ENCODE measurements around the gene TLL1. TPM values are rescaled to one million over a fixed set of nuclear protein-coding genes. Genes with fewer than 3 reads are reported as not detected.

TLL1 gene
- total and polyA plus RNA-seq, 2 donors (not counting 3 experiments of a cell fraction or from before 2014, with no cell fraction given) = 0.41 to 1.4 TPM

DNA sequence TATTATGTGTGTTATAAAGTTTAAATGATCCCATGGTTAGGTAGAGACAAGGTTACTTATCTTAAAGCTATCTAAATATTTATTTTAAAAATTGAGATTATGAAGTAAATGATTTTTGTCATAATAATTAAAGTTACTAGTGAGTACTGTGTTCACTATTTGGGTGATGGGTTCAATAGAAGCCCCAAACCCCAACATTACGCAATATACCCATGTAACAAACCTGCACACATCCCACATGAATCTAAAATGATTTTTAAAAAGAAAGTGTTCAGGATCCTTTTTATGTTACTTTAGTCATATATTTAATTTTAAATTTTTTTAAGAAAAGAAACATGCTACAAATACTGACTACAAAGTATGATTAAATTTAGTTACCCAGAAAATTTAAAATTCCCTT is 193.9 kb downstream of the TLL1 start:
- H3K27ac ChIP-seq (ENCODE audit: insufficient read depth, low read depth, low read length) = no peak overlapping the region
- intact Hi-C loops (cut with micrococcal nuclease) = no loop called here
- FAIRE-seq (no peak), DNase-seq (ENCODE audit: low read depth, low spot score) (no peak)
- no peak overlapping the region for H3K4me3 ChIP-seq (replicated peaks in 1 of 3; ENCODE audit: insufficient read depth in 1 of 3, low read depth in 1 of 3, low read length in 3 of 3)
- no peak overlapping the region for H2AFZ ChIP-seq (ENCODE audit: low read depth, low read length)
- H3K36me3 ChIP-seq (ENCODE audit: control insufficient read depth in 2 of 2, extremely low read depth in 1 of 2, insufficient read depth in 2 of 2, low read length in 2 of 2) = no peaks in the 10 kb centered on the region
- TF ChIP-seq MYC (IDR thresholded peaks at IDR 0.05; ENCODE audit: low read depth, low read length) (no peak), GATA2 (IDR thresholded peaks at IDR 0.05; ENCODE audit: insufficient read depth, insufficient read length, low read depth, low read length) (no peak), JUN (IDR thresholded peaks at IDR 0.05; ENCODE audit: borderline replicate concordance, insufficient read depth, insufficient read length, low read depth) (no peak), FOS (IDR thresholded peaks at IDR 0.05; ENCODE audit: borderline replicate concordance, insufficient read depth, low read length) (no peak), POLR2A (IDR thresholded peaks at IDR 0.05; ENCODE audit: low read depth, low read length) (no peak)
- TF ChIP-seq, protein P1, sequence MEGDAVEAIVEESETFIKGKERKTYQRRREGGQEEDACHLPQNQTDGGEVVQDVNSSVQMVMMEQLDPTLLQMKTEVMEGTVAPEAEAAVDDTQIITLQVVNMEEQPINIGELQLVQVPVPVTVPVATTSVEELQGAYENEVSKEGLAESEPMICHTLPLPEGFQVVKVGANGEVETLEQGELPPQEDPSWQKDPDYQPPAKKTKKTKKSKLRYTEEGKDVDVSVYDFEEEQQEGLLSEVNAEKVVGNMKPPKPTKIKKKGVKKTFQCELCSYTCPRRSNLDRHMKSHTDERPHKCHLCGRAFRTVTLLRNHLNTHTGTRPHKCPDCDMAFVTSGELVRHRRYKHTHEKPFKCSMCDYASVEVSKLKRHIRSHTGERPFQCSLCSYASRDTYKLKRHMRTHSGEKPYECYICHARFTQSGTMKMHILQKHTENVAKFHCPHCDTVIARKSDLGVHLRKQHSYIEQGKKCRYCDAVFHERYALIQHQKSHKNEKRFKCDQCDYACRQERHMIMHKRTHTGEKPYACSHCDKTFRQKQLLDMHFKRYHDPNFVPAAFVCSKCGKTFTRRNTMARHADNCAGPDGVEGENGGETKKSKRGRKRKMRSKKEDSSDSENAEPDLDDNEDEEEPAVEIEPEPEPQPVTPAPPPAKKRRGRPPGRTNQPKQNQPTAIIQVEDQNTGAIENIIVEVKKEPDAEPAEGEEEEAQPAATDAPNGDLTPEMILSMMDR (IDR thresholded peaks at IDR 0.05; ENCODE audit: extremely low read depth in 1 of 2, insufficient read depth in 1 of 2, low read depth in 1 of 2, low read length in 2 of 2) = no peak
- no peaks in the 10 kb centered on the region for H4K20me1 ChIP-seq (replicated peaks; ENCODE audit: control insufficient read depth, extremely low read depth, insufficient read depth, low read length)
- H3K9me3 ChIP-seq (replicated peaks; ENCODE audit: control insufficient read depth, insufficient read depth, low read length) = no peaks in the 10 kb centered on the region
- no TSS peak for BruUV-seq (replicated peaks)
- dilution Hi-C loops (cut with MboI; ENCODE audit: extremely low pct_ligation_motif_present, low sequenced_read_pairs) = no loop called here
- ChIA-PET CTCF (no interaction called here), POLR2A (no interaction called here)
- H3K4me2 ChIP-seq (ENCODE audit: insufficient read depth, low read length) = no peak overlapping the region
- no peaks in the 10 kb centered on the region for H3K4me1 ChIP-seq (ENCODE audit: control insufficient read depth, extremely low read depth, insufficient read depth, low read length)
- H3K9ac ChIP-seq (replicated peaks; ENCODE audit: extremely low read depth, insufficient read depth, low read length) = no peak overlapping the region
- no peaks in the 10 kb centered on the region for H3K27me3 ChIP-seq (ENCODE audit: control insufficient read depth in 2 of 2, insufficient read depth in 2 of 2, low read length in 2 of 2)
- no peaks in the 10 kb centered on the region for H3K9me1 ChIP-seq (replicated peaks; ENCODE audit: control insufficient read depth, extremely low read depth, insufficient read depth, low read length)
- no peaks in the 10 kb centered on the region for H3K79me2 ChIP-seq (ENCODE audit: control insufficient read depth, insufficient read depth, low read length)

DNA sequence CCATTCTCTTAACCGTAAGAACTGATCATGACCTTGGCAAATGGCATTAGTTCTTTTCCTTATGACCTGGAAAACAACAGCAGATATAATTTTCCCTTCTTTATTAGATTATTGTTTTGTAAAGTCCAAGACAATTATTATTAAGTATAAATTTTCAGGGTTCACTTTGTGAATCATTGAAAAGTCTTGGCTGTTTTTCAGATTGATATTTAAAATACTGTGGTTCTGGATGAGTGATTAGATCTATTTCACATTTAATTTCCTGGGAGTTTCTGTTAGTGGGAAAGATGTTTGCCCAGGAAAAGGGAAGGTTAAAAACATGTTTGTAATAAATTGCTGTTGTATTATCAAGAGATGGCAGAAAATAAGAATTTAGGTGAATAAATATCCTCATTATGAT is 194.9 kb downstream of the TLL1 start:
- H3K27ac ChIP-seq (ENCODE audit: insufficient read depth, low read depth, low read length) = no peak overlapping the region
- no peaks in the 10 kb centered on the region for H3K9me1 ChIP-seq (replicated peaks; ENCODE audit: control insufficient read depth, extremely low read depth, insufficient read depth, low read length)
- dilution Hi-C loops (cut with MboI; ENCODE audit: extremely low pct_ligation_motif_present, low sequenced_read_pairs) = no loop called here
- H3K4me2 ChIP-seq (ENCODE audit: insufficient read depth, low read length) = no peak overlapping the region
- no peaks in the 10 kb centered on the region for H4K20me1 ChIP-seq (replicated peaks; ENCODE audit: control insufficient read depth, extremely low read depth, insufficient read depth, low read length)
- no peak overlapping the region for H3K9ac ChIP-seq (replicated peaks; ENCODE audit: extremely low read depth, insufficient read depth, low read length)
- H3K9me3 ChIP-seq (replicated peaks; ENCODE audit: control insufficient read depth, insufficient read depth, low read length) = no peaks in the 10 kb centered on the region
- H2AFZ ChIP-seq (ENCODE audit: low read depth, low read length) = no peak overlapping the region
- H3K4me3 ChIP-seq (replicated peaks in 1 of 3; ENCODE audit: insufficient read depth in 1 of 3, low read depth in 1 of 3, low read length in 3 of 3) = no peak overlapping the region
- TF ChIP-seq JUN (IDR thresholded peaks at IDR 0.05; ENCODE audit: borderline replicate concordance, insufficient read depth, insufficient read length, low read depth) = no peak
- TF ChIP-seq, protein P2, sequence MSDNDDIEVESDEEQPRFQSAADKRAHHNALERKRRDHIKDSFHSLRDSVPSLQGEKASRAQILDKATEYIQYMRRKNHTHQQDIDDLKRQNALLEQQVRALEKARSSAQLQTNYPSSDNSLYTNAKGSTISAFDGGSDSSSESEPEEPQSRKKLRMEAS (IDR thresholded peaks at IDR 0.05; ENCODE audit: insufficient read depth, insufficient read length) = no peak
- TF ChIP-seq MYC (IDR thresholded peaks at IDR 0.05; ENCODE audit: low read depth, low read length) = no peak
- TF ChIP-seq EZH2 (IDR thresholded peaks at IDR 0.05; ENCODE audit: borderline replicate concordance, low read depth, low read length, severe bottlenecking) = no peak
- no peak for TF ChIP-seq FOS (IDR thresholded peaks at IDR 0.05; ENCODE audit: borderline replicate concordance, insufficient read depth, low read length)
- TF ChIP-seq POLR2A (IDR thresholded peaks at IDR 0.05; ENCODE audit: low read depth, low read length) = no peak
- TF ChIP-seq, protein P1 (IDR thresholded peaks at IDR 0.05; ENCODE audit: extremely low read depth in 1 of 2, insufficient read depth in 1 of 2, low read depth in 1 of 2, low read length in 2 of 2) = no peak
- no peak for TF ChIP-seq GATA2 (IDR thresholded peaks at IDR 0.05; ENCODE audit: insufficient read depth, insufficient read length, low read depth, low read length)
- no peak for TF ChIP-seq POLR2AphosphoS5 (IDR thresholded peaks at IDR 0.05; ENCODE audit: insufficient read depth, low read depth, low read length)
- no TSS peak for BruUV-seq (replicated peaks)
- no peaks in the 10 kb centered on the region for H3K4me1 ChIP-seq (ENCODE audit: control insufficient read depth, extremely low read depth, insufficient read depth, low read length)
- no peaks in the 10 kb centered on the region for H3K36me3 ChIP-seq (ENCODE audit: control insufficient read depth in 2 of 2, extremely low read depth in 1 of 2, insufficient read depth in 2 of 2, low read length in 2 of 2)
- ChIA-PET POLR2A (no interaction called here), CTCF (no interaction called here)
- H3K79me2 ChIP-seq (ENCODE audit: control insufficient read depth, insufficient read depth, low read length) = no peaks in the 10 kb centered on the region
- DNase-seq (ENCODE audit: low read depth, low spot score) = no peak
- no peak for FAIRE-seq
- intact Hi-C loops (cut with micrococcal nuclease) = no loop called here
- no peaks in the 10 kb centered on the region for H3K27me3 ChIP-seq (ENCODE audit: control insufficient read depth in 2 of 2, insufficient read depth in 2 of 2, low read length in 2 of 2)

All from endothelial cell of umbilical vein (primary cell).